ENCODE measurements around the gene OR6C70. TPM values are rescaled to one million over a fixed set of nuclear protein-coding genes. Genes with fewer than 3 reads are reported as not detected.
A peak's percentile ranks its signal among the peaks of the same experiment; 100 is the strongest.

OR6C70 gene
- total RNA-seq, 1 experiment from 2014 or later = not detected

DNA sequence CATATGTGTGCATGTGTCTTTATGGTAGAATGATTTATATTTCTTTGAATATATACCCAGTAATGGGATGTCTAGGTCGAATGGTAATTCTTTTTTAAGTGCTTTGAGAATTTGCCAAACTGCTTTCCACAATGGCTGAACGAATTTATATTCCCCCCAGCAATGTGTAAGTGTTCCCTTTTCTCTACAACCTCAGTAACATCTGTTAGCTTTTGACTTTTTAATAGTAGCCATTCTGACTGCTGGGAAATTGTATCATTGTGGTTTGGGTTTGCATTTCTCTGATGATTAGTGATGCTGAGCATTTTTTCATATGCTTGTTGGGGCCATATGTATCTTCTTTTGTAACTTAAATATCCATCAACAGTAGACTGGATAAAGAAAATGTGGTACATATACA is 31.7 kb upstream of the OR6C70 start:
- intact Hi-C loops (cut with micrococcal nuclease; ENCODE audit: unreplicated experiment) = no loop called here
- BruUV-seq (replicated peaks) = no TSS peak
- DNase-seq = no peak
- H3K27me3 Mint-ChIP-seq (ENCODE audit: insufficient read depth, unreplicated experiment) = no peaks in the 10 kb centered on the region
- no peaks in the 10 kb centered on the region for H3K9me3 Mint-ChIP-seq (ENCODE audit: unreplicated experiment)
- Histone ChIP-seq H3K36me3 (ENCODE audit: control insufficient read depth, insufficient read depth, low read length) (no peaks in the 10 kb centered on the region), H3K4me1 (peaks cover 44% of the 10 kb centered on the region), H3K27me3 (replicated peaks; ENCODE audit: control insufficient read depth, insufficient read depth, low read length) (no peaks in the 10 kb centered on the region), H3K4me3 (ENCODE audit: low read depth, low read length) (no peak overlapping the region), H3K9me3 (no peaks in the 10 kb centered on the region)
- TF ChIP-seq, protein P1, sequence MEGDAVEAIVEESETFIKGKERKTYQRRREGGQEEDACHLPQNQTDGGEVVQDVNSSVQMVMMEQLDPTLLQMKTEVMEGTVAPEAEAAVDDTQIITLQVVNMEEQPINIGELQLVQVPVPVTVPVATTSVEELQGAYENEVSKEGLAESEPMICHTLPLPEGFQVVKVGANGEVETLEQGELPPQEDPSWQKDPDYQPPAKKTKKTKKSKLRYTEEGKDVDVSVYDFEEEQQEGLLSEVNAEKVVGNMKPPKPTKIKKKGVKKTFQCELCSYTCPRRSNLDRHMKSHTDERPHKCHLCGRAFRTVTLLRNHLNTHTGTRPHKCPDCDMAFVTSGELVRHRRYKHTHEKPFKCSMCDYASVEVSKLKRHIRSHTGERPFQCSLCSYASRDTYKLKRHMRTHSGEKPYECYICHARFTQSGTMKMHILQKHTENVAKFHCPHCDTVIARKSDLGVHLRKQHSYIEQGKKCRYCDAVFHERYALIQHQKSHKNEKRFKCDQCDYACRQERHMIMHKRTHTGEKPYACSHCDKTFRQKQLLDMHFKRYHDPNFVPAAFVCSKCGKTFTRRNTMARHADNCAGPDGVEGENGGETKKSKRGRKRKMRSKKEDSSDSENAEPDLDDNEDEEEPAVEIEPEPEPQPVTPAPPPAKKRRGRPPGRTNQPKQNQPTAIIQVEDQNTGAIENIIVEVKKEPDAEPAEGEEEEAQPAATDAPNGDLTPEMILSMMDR (IDR thresholded peaks at IDR 0.05; ENCODE audit: insufficient read depth in 1 of 2, low read depth in 1 of 2, low read length in 1 of 2, severe bottlenecking in 1 of 2, unreplicated experiment in 1 of 2) = no peak
- H3K36me3 Mint-ChIP-seq (ENCODE audit: insufficient read depth, unreplicated experiment) = peaks cover 12% of the 10 kb centered on the region
- CTCF ChIA-PET = no interaction called here
- peaks cover 26% of the 10 kb centered on the region for H3K4me1 Mint-ChIP-seq (ENCODE audit: low read depth, unreplicated experiment)
- no peak overlapping the region for H3K4me3 Mint-ChIP-seq (ENCODE audit: unreplicated experiment)
- POLR2A ChIA-PET = no interaction called here
- peak overlapping the region; percentile 24 for H3K27ac Mint-ChIP-seq (ENCODE audit: unreplicated experiment)

GRCh38 chr12:55499810-55500252 is 29.9 kb upstream of the OR6C70 start:
- Histone ChIP-seq H3K36me3 (ENCODE audit: control insufficient read depth, insufficient read depth, low read length) (no peaks in the 10 kb centered on the region), H3K27me3 (replicated peaks; ENCODE audit: control insufficient read depth, insufficient read depth, low read length) (no peaks in the 10 kb centered on the region), H3K4me3 (ENCODE audit: low read depth, low read length) (no peak overlapping the region), H3K9me3 (no peaks in the 10 kb centered on the region), H3K4me1 (peaks cover 44% of the 10 kb centered on the region)
- ChIA-PET POLR2A (no interaction called here), CTCF (interaction anchor here (0.7 to 1.2 kb wide), 3 partner anchors 10 to 119 kb away, joined by 3 to 10 read pairs (median 4); no protein-coding TSS in a partner anchor)
- intact Hi-C loops (cut with micrococcal nuclease; ENCODE audit: unreplicated experiment) = loop anchor here (1.0 kb wide), 2 partner anchors 109 to 119 kb away; no protein-coding TSS in a partner anchor
- peak; percentile 82 to 88 for DNase-seq
- Mint-ChIP-seq H3K9me3 (ENCODE audit: unreplicated experiment) (no peaks in the 10 kb centered on the region), H3K4me1 (ENCODE audit: low read depth, unreplicated experiment) (peaks cover 26% of the 10 kb centered on the region), H3K4me3 (ENCODE audit: unreplicated experiment) (peak overlapping the region; percentile 41), H3K27ac (ENCODE audit: unreplicated experiment) (peak overlapping the region; percentile 83), H3K27me3 (ENCODE audit: insufficient read depth, unreplicated experiment) (no peaks in the 10 kb centered on the region), H3K36me3 (ENCODE audit: insufficient read depth, unreplicated experiment) (peaks cover 12% of the 10 kb centered on the region)
- BruUV-seq (replicated peaks) = no TSS peak
- TF ChIP-seq, protein P1 (IDR thresholded peaks at IDR 0.05; ENCODE audit: insufficient read depth in 1 of 2, low read depth in 1 of 2, low read length in 1 of 2, severe bottlenecking in 1 of 2, unreplicated experiment in 1 of 2) = no peak

DNA sequence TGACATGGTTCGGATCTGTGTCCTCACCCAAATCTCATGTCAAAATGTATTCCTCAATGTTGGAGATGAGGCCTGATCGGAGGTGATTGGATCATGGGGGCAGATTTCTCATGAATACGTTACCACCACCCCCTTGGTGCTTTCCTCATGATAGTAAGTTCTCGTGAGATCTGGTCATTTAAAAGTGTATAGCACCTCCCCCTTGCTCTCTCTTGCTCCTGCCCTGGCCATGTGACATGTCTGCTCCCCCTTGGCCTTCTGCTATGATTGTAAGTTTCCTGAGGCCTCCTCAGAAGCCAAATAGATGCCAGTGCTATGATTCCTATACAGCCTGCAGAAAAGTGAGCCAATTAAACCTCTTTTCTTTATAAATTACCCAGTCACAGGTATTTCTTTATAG is 29.3 kb upstream of the OR6C70 start:
- peaks cover 44% of the 10 kb centered on the region for H3K4me1 ChIP-seq
- H3K4me1 Mint-ChIP-seq (ENCODE audit: low read depth, unreplicated experiment) = peaks cover 26% of the 10 kb centered on the region
- no TSS peak for BruUV-seq (replicated peaks)
- peak overlapping the region; percentile 27 for H3K27ac Mint-ChIP-seq (ENCODE audit: unreplicated experiment)
- intact Hi-C loops (cut with micrococcal nuclease; ENCODE audit: unreplicated experiment) = loop anchor here (1.0 kb wide), 2 partner anchors 110 to 120 kb away; no protein-coding TSS in a partner anchor
- no peaks in the 10 kb centered on the region for H3K36me3 ChIP-seq (ENCODE audit: control insufficient read depth, insufficient read depth, low read length)
- TF ChIP-seq, protein P1 (IDR thresholded peaks at IDR 0.05; ENCODE audit: insufficient read depth in 1 of 2, low read depth in 1 of 2, low read length in 1 of 2, severe bottlenecking in 1 of 2, unreplicated experiment in 1 of 2) = no peak
- peak in 1 of 2 experiments; percentile 4 for DNase-seq
- H3K9me3 Mint-ChIP-seq (ENCODE audit: unreplicated experiment) = no peaks in the 10 kb centered on the region
- CTCF ChIA-PET = interaction anchor here (0.6 to 1.2 kb wide), 4 partner anchors 9 to 428 kb away, joined by 3 to 10 read pairs (median 5); no protein-coding TSS in a partner anchor
- H3K9me3 ChIP-seq = no peaks in the 10 kb centered on the region
- peak overlapping the region; percentile 41 for H3K4me3 Mint-ChIP-seq (ENCODE audit: unreplicated experiment)
- POLR2A ChIA-PET = no interaction called here
- H3K36me3 Mint-ChIP-seq (ENCODE audit: insufficient read depth, unreplicated experiment) = peaks cover 12% of the 10 kb centered on the region
- H3K4me3 ChIP-seq (ENCODE audit: low read depth, low read length) = no peak overlapping the region
- H3K27me3 Mint-ChIP-seq (ENCODE audit: insufficient read depth, unreplicated experiment) = no peaks in the 10 kb centered on the region
- no peaks in the 10 kb centered on the region for H3K27me3 ChIP-seq (replicated peaks; ENCODE audit: control insufficient read depth, insufficient read depth, low read length)
